SK-N-DZ (cell line): ENCODE measurements around the gene SERHL2.
"Not testable (repeated sequence)": the region's sequence is repeated elsewhere in the genome, so short reads cannot be mapped to it uniquely, and the experiment has no call there.

Experiments used
- DNase-seq: peaks from one replicate; pipeline ENCODE4 v3.0.0-alpha.2; 2015; ENCODE audit warnings: low spot score

SERHL2 gene

GRCh38 chr22:42604403-42604802 lies 50.6 kb downstream of the SERHL2 start:
- no peak for DNase-seq

GRCh38 chr22:42607641-42608040 lies 53.9 kb downstream of the SERHL2 start:
- not testable (repeated sequence) for DNase-seq

- DNase-seq, result no peak
Measured at GRCh38 chr22:42608136-42608822, 54.5 kb downstream of the SERHL2 start.

- DNase-seq, result no peak
Measured at GRCh38 chr22:42608823-42609361, 55.1 kb downstream of the SERHL2 start.

GRCh38 chr22:42610186-42610585 lies 56.4 kb downstream of the SERHL2 start:
- no peak for DNase-seq

GRCh38 chr22:42611051-42611450 lies 57.3 kb downstream of the SERHL2 start:
- no peak for DNase-seq

GRCh38 chr22:42612336-42612735 lies 58.6 kb downstream of the SERHL2 start:
- no peak for DNase-seq

GRCh38 chr22:42613872-42614301 lies 60.1 kb downstream of the SERHL2 start:
- DNase-seq, result no peak

GRCh38 chr22:42614312-42615091 lies 60.7 kb downstream of the SERHL2 start, which contains the start of gene POLDIP3:
Gene POLDIP3, minus strand, starts transcription at chr22:42614883. Its CDS starts 26 bp downstream, at chr22:42614857.
- DNase-seq, result peak; percentile 98

GRCh38 chr22:42615092-42615859 lies 61.5 kb downstream of the SERHL2 start:
- peak; percentile 99 for DNase-seq

- not testable (repeated sequence) for DNase-seq
Measured at GRCh38 chr22:42615860-42616175, 62.1 kb downstream of the SERHL2 start.

- no peak for DNase-seq
Measured at GRCh38 chr22:42617155-42617983, 63.6 kb downstream of the SERHL2 start.

GRCh38 chr22:42619261-42620063 lies 65.7 kb downstream of the SERHL2 start:
- DNase-seq, result no peak

- no peak for DNase-seq
Measured at GRCh38 chr22:42620084-42620483, 66.3 kb downstream of the SERHL2 start.

- peak; percentile 70 for DNase-seq
Measured at GRCh38 chr22:42621505-42622002, 67.8 kb downstream of the SERHL2 start.

- no peak for DNase-seq
Measured at GRCh38 chr22:42622061-42622710, 68.4 kb downstream of the SERHL2 start.

GRCh38 chr22:42623301-42623751 lies 69.6 kb downstream of the SERHL2 start:
- DNase-seq, result no peak
